Kidney glomerular epithelial cell (primary cell): ENCODE results near the gene PAM16.
A peak's percentile ranks its signal among the peaks of the same experiment; 100 is the strongest.

ENCODE experiments used
- DNase-seq: peaks from one replicate; lab custom pipeline; 2025; lab: John Stamatoyannopoulos, UW

PAM16 gene

DNA sequence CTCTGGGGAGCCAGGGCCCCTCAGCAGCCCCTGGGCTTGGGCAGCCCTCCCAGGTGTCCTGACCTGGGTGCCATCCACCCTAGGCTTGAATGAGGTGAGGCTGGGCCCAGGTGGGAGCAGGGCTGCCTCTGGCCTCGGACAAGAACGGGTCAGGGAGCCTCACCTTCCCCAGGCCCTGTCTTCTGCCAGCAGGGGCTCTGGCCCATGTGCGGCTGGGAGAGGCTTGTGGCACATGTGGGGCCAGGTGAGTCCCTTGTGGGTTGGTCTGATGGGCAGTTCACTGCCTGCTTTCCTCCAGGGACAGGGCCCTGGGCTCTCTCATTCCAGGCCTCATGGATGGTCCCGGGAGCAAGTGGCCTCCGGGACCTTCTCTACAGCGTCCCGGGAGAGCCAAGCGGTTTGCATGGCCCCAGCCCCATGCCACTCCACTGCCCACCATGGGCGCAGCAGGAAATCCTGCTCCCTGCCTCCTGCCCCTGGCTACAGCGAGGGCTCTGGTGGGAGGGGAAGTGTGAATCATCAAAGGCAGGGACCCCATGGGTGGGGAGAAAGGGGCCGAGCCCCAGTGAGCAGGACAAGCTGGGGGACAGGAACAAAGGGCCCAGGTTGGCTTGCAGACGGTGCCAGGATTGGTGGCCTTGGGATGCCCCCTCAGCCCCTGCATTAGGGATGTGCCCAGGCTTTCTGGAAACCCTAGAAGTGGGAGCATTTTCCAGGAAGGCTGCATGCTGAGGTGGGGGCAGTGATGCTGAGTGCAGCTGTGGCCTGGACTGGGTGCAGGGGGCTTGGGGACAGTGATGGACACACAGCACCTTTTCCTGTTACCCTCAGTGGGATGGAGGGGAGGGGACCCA is 32.7 kb upstream of the PAM16 start:
- DNase-seq: no peak

DNA sequence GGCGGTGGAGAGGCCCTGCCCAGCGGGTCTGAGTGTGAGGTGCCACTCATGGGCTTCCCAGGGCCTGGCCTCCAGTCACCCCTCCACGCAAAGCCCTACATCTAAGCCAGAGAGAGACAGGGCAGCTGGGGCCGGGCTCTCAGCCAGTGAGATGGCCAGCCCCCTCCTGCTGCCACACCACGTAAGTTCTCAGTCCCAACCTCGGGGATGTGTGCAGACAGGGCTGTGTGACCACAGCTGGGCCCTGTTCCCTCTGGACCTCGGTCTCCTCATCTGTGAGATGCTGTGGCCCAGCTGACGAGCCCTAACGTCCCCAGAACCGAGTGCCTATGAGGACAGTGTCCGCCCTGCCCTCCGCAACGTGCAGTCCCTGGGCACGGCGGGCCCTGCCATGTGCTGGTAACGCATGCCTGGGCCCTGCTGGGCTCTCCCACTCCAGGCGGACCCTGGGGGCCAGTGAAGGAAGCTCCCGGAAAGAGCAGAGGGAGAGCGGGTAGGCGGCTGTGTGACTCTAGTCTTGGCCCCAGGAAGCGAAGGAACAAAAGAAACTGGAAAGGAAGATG is 31.8 kb upstream of the PAM16 start:
- no peak for DNase-seq

GRCh38 chr16:4381935-4382794 is 31.0 kb upstream of the PAM16 start:
- no peak for DNase-seq

DNA sequence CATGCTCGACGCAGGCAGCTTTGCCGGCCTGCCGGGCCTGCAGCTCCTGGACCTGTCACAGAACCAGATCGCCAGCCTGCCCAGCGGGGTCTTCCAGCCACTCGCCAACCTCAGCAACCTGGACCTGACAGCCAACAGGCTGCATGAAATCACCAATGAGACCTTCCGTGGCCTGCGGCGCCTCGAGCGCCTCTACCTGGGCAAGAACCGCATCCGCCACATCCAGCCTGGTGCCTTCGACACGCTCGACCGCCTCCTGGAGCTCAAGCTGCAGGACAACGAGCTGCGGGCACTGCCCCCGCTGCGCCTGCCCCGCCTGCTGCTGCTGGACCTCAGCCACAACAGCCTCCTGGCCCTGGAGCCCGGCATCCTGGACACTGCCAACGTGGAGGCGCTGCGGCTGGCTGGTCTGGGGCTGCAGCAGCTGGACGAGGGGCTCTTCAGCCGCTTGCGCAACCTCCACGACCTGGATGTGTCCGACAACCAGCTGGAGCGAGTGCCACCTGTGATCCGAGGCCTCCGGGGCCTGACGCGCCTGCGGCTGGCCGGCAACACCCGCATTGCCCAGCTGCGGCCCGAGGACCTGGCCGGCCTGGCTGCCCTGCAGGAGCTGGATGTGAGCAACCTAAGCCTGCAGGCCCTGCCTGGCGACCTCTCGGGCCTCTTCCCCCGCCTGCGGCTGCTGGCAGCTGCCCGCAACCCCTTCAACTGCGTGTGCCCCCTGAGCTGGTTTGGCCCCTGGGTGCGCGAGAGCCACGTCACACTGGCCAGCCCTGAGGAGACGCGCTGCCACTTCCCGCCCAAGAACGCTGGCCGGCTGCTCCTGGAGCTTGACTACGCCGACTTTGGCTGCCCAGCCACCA is 30.2 kb upstream of the PAM16 start:
- DNase-seq: no peak

DNA sequence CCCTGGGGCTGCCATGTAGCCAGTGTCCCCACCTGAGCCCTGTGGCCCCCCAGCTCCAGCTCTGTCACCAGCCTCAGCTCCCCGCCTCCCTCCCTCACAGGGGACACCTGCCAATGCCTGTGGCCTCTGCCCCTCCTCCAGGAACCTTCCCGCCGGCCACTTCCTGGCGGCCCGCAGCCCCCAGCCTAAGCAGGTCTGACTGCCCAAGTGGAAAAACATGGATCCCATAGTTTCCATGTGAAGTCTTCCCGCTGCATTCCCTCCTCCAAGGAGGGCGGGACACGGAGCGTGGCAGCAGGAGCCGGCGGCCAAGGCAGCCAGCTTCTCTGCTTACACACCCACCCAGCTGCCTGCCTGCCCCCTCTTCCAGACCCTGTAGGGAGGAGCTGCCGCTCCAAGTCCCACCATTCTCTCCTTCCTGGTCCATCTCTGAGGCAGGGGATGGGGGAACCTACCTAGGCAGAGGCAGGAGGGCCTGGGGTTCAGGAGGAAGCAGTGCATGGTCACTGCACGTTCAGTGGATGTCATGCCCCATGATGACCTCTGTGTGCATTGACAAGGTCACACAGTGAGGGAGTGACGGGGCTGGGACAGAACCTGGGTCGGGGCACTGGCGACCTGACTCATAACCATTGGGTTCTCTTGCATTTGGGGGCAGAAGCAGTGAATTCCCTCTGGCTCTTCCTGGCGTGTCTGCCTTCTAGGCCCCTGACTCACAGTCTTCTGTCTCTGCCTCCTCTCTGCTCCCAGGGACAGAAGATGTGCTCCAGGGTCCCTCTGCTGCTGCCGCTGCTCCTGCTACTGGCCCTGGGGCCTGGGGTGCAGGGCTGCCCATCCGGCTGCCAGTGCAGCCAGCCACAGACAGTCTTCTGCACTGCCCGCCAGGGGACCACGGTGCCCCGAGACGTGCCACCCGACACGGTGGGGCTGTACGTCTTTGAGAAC is 29.3 kb upstream of the PAM16 start:
- peak; percentile 65 for DNase-seq

- no peak for DNase-seq
Observed at GRCh38 chr16:4378999-4379690, 28.0 kb upstream of the PAM16 start.

- no peak for DNase-seq
Observed at GRCh38 chr16:4378161-4378666, 27.1 kb upstream of the PAM16 start.

DNA sequence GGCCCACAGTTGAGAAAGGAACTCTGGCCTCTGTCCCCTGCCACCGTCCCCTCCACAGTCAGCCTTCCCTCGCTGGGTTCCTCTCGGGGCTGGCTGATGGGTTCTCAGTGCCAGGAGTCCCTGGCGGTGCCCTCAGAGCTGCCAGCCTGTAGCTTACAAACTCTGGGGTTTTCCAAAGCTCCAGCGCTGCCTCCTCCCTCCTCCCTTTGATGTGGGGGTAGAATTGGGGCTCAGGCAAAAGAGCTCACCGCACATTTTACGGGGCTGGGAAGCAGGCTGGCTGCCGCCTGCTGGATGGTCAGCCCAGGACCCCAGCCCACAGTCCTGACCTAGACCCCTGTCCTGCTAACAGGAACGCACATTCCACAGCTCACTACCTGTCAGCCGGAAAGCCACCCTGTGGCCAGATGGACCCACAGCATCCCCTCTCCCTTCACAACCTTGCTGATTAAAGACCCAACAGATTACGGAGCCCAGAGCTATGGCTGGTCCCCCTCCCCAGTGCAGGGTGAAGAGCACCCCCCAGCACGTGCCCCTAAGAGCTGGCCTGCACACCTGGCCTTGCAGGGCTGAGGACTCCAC is 26.5 kb upstream of the PAM16 start:
- DNase-seq: no peak

DNA sequence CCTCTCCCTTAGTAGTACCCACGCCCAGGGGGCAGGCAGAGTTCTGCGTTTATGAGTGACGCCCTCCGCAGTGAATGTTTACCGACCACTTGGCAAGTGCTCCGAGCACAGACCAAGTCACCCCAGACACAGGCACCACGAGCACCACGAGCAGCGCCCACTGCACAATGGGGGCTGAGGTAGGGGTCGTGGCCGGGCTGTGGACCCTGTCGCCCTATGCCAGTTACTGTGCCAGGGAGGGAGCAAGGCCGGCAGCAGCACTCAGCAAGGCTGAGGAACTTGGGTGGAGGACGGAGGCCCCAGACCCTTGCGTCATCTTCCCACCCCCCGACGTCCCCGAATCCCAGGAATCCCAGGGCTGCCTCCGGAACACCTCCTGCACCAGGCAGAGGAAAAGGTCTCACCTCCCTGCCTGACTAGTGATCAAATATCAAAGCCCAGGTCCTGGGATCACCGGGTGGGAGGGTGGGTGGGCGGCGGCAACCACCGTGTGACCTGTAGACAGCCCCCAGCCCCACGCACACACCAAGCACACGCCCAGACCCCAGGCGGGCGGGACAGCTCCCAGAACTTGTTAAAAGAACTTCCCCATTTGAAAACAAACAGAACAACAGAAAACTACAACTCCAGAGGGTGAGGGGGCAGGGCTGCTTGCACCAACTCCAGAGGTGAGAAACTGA is 25.9 kb upstream of the PAM16 start:
- DNase-seq: no peak

GRCh38 chr16:4376126-4376892 is 25.2 kb upstream of the PAM16 start:
- peak; percentile 58 for DNase-seq

GRCh38 chr16:4375717-4376116 is 24.6 kb upstream of the PAM16 start:
- DNase-seq: peak; percentile 10

DNA sequence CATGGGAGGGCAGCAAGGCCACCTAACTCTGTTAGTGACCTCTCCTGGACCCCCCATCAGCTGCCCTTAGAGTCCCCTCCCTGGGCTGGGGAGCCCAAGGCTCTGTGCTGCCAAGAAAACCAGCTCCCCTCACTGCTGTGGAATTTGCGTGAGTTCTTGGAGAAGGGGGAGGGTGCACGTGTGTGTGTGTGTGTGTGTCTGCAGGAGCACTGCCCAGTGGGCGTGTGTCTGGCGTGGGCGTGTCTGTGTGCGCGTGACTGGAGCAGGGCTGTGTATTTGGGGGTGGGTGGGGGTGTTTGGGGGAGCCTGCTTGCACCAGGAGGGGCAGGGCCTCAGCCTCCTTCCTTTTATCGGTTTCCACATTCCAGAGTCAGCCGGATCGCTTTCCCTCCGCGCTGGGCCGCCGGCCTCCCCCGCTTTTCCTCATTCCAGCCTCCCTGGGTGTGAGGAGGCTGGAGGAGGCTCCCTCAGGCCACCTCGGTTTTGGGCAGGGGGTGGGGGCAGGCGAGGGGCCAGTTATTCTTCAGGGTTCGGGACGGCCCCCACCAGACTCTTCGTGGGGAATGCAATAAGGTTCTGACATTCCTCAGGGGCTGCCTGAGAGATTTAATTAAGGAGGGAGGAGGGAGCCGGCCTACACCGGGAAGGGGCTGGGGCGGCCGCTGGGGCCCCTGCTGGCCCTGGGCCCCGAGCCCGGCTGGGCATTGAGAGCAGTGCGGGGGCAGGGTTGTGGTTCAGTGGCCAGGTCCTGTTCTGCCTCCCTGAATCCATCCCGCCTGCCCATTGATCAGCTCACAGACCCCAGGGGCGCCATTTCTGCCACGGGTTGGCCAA is 23.0 kb upstream of the PAM16 start:
- peak; percentile 76 for DNase-seq

- DNase-seq: no peak
Observed at GRCh38 chr16:4373356-4373908, 22.3 kb upstream of the PAM16 start.

- DNase-seq: peak; percentile 52
Observed at GRCh38 chr16:4372578-4373355, 21.6 kb upstream of the PAM16 start.

DNA sequence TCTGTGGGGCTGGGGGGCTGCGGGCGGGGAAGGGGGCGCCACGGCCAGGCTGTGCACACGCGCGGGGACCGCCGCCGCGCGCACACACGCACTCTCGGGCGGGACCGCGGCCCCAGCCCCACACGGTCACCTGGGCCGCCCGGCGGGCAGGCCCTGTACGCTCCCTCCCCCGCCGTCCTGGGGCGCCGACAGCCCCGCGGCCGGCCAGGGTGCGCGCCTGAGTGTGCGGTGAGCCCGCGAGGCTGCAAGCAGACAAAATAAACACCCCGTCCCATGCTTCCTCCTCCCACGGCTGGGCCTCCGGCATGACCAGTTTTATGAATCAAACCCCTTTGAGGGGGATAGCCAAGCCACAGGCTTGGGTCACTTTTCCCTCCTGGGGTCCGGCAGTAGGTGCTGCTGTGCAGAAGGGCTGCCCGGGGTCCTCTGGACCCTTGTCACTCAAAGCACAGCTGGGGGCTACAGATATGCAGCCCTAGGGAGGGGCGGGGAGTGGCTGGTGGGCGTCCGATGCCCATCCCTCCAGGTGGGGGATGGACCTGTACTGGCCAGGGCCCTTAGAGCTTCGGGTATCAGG is 21.0 kb upstream of the PAM16 start:
- no peak for DNase-seq
